ENCODE data around the gene GPR15LG.

Gene GPR15LG

GRCh38 chr10:84214046-84214572 lies 40.5 kb downstream of the GPR15LG start:
- in situ Hi-C loops (cut with MboI; ENCODE audit: low sequenced_read_pairs) = no loop called here

- in situ Hi-C loops (cut with MboI; ENCODE audit: low sequenced_read_pairs) = no loop called here
These were observed 41.1 kb downstream of the GPR15LG start for GRCh38 chr10:84214612-84215235.

GRCh38 chr10:84216834-84217233 lies 43.2 kb downstream of the GPR15LG start:
- in situ Hi-C loops (cut with MboI; ENCODE audit: low sequenced_read_pairs) = no loop called here

GRCh38 chr10:84217746-84218145 lies 44.1 kb downstream of the GPR15LG start:
- in situ Hi-C loops (cut with MboI; ENCODE audit: low sequenced_read_pairs) = no loop called here

- in situ Hi-C loops (cut with MboI; ENCODE audit: low sequenced_read_pairs) = no loop called here
These were observed 48.3 kb downstream of the GPR15LG start for GRCh38 chr10:84221916-84222315.

GRCh38 chr10:84224411-84225028 lies 50.9 kb downstream of the GPR15LG start:
- in situ Hi-C loops (cut with MboI; ENCODE audit: low sequenced_read_pairs) = no loop called here

GRCh38 chr10:84225427-84226173 lies 52.0 kb downstream of the GPR15LG start, which contains the start of gene LRIT2:
Gene LRIT2 (minus strand): TSS chr10:84225544. CDS start chr10:84225520, 24 bp downstream.
- in situ Hi-C loops (cut with MboI; ENCODE audit: low sequenced_read_pairs) = no loop called here

- in situ Hi-C loops (cut with MboI; ENCODE audit: low sequenced_read_pairs) = no loop called here
These were observed 53.0 kb downstream of the GPR15LG start for GRCh38 chr10:84226616-84227015.

GRCh38 chr10:84227810-84228209 lies 54.2 kb downstream of the GPR15LG start:
- in situ Hi-C loops (cut with MboI; ENCODE audit: low sequenced_read_pairs) = no loop called here

- in situ Hi-C loops (cut with MboI; ENCODE audit: low sequenced_read_pairs) = no loop called here
These were observed 56.8 kb downstream of the GPR15LG start for GRCh38 chr10:84230359-84230758.

GRCh38 chr10:84232376-84232775 lies 58.8 kb downstream of the GPR15LG start:
- in situ Hi-C loops (cut with MboI; ENCODE audit: low sequenced_read_pairs) = no loop called here

- in situ Hi-C loops (cut with MboI; ENCODE audit: low sequenced_read_pairs) = no loop called here
These were observed 60.3 kb downstream of the GPR15LG start for GRCh38 chr10:84233940-84234339.

GRCh38 chr10:84234479-84234878 lies 60.9 kb downstream of the GPR15LG start:
- in situ Hi-C loops (cut with MboI; ENCODE audit: low sequenced_read_pairs) = no loop called here

Data from hTERT RPE-1 (cell line).